Measurements from ENCODE around the gene AXDND1.
"Not testable (repeated sequence)": the region's sequence is repeated elsewhere in the genome, so short reads cannot be mapped to it uniquely, and the experiment has no call there.

Gene AXDND1

DNA sequence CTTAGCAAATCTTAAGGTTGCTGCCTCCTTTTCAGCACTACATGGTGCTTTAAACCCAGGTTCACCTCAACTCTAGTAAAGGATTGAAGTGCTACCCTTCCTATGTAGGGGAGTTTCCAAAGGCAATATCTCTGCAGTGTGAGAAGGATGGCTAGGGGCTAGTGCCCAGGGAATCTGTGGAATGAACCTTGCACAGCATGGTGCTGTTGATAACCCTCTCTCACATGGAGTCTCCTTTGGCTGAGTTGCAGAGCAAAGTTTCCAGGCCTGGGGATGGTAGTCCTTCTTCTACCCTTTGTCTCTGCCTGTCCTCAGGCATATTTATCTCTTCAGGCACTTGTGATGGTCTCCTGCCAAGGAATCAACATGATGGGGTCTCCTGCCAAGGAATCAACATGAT, 59.4 kb downstream of the AXDND1 start:
- Histone ChIP-seq H3K18ac (ENCODE audit: low read length) (no peak overlapping the region), H4K91ac (ENCODE audit: low read depth, low read length, poor library complexity) (no peak overlapping the region), H2AFZ (ENCODE audit: low read length) (no peak overlapping the region), H3K4me3 (ENCODE audit: low read length in 2 of 2) (no peak overlapping the region), H2BK5ac (ENCODE audit: low read length) (no peak overlapping the region), H3K9ac (ENCODE audit: low read depth, low read length, poor library complexity) (no peak overlapping the region), H3K4me2 (ENCODE audit: insufficient read depth, low read length, poor library complexity, severe bottlenecking) (no peak overlapping the region), H3K36me3 (replicated peaks in 1 of 2; ENCODE audit: control insufficient read depth in 2 of 2, insufficient read depth in 2 of 2, low read length in 2 of 2) (no peaks in the 10 kb centered on the region), H2BK12ac (ENCODE audit: low read length) (no peak overlapping the region), H2BK120ac (ENCODE audit: low read depth, low read length) (no peak overlapping the region), H4K8ac (ENCODE audit: low read depth, low read length) (no peak overlapping the region), H3K14ac (ENCODE audit: low read length) (no peak overlapping the region), H3K27ac (replicated peaks; ENCODE audit: low read length) (no peak overlapping the region), H3K23ac (ENCODE audit: low read depth, low read length, poor library complexity) (no peak overlapping the region), H3K4ac (ENCODE audit: low read length) (no peak overlapping the region), H2AK5ac (ENCODE audit: low read depth, low read length) (no peak overlapping the region), H3K9me3 (replicated peaks in 1 of 2; ENCODE audit: control insufficient read depth in 2 of 2, insufficient read depth in 1 of 2, low read depth in 1 of 2, low read length in 2 of 2) (peaks cover 0 to 4% of the 10 kb centered on the region in 2 donors), H2BK15ac (ENCODE audit: low read length) (no peak overlapping the region), H3K79me1 (ENCODE audit: low read depth, low read length) (no peaks in the 10 kb centered on the region), H3K4me1 (ENCODE audit: control insufficient read depth in 2 of 2, insufficient read depth in 1 of 2, low read depth in 1 of 2, low read length in 2 of 2) (no peaks in the 10 kb centered on the region), H3K27me3 (ENCODE audit: control insufficient read depth in 3 of 3, insufficient read depth in 3 of 3, low read depth in 1 of 3, low read length in 3 of 3) (no peaks in the 10 kb centered on the region)
- no peak for DNase-seq (ENCODE audit: low spot score)

DNA sequence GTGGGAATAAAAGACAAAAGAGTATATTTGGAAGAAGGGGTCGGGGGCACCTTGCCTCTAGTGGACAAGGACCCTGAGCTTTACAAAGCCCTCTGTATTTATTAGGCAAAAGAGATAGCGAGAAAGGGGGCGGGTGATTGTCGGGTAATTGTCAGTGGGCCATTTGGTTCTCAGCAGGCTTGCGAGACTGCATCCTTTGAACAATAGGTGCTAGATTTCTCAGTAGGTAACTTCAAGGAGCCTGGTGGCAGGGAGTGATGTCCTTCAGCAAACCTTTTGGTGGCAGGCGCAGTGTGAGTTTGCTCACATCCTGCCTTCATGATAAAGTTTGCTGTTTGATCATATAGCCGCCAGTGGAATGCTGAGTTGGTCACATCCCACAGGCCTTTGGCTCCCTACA, 71.4 kb downstream of the AXDND1 start:
- Histone ChIP-seq H3K9me3 (replicated peaks in 1 of 2; ENCODE audit: control insufficient read depth in 2 of 2, insufficient read depth in 1 of 2, low read depth in 1 of 2, low read length in 2 of 2) (no peaks in the 10 kb centered on the region), H3K14ac (ENCODE audit: low read length) (no peak overlapping the region), H3K18ac (ENCODE audit: low read length) (no peak overlapping the region), H4K8ac (ENCODE audit: low read depth, low read length) (no peak overlapping the region), H3K27me3 (ENCODE audit: control insufficient read depth in 3 of 3, insufficient read depth in 3 of 3, low read depth in 1 of 3, low read length in 3 of 3) (no peaks in the 10 kb centered on the region), H2AK5ac (ENCODE audit: low read depth, low read length) (no peak overlapping the region), H2AFZ (ENCODE audit: low read length) (no peak overlapping the region), H3K4ac (ENCODE audit: low read length) (no peak overlapping the region), H3K36me3 (replicated peaks in 1 of 2; ENCODE audit: control insufficient read depth in 2 of 2, insufficient read depth in 2 of 2, low read length in 2 of 2) (no peaks in the 10 kb centered on the region), H3K79me1 (ENCODE audit: low read depth, low read length) (no peaks in the 10 kb centered on the region), H2BK15ac (ENCODE audit: low read length) (no peak overlapping the region), H4K91ac (ENCODE audit: low read depth, low read length, poor library complexity) (no peak overlapping the region), H2BK120ac (ENCODE audit: low read depth, low read length) (no peak overlapping the region), H3K23ac (ENCODE audit: low read depth, low read length, poor library complexity) (no peak overlapping the region), H2BK5ac (ENCODE audit: low read length) (no peak overlapping the region), H3K4me1 (ENCODE audit: control insufficient read depth in 2 of 2, insufficient read depth in 1 of 2, low read depth in 1 of 2, low read length in 2 of 2) (no peaks in the 10 kb centered on the region), H3K4me3 (ENCODE audit: low read length in 2 of 2) (no peak overlapping the region), H3K4me2 (ENCODE audit: insufficient read depth, low read length, poor library complexity, severe bottlenecking) (no peak overlapping the region), H3K9ac (ENCODE audit: low read depth, low read length, poor library complexity) (no peak overlapping the region), H3K27ac (replicated peaks; ENCODE audit: low read length) (no peak overlapping the region), H2BK12ac (ENCODE audit: low read length) (no peak overlapping the region)
- DNase-seq (ENCODE audit: low spot score), result no peak
- WGBS, 2 donors (ENCODE audit: extremely low coverage in 2 of 2, insufficient read length in 2 of 2, insufficient replicate concordance in 1 of 2), result no CpG with 5 or more reads among the region's 7 CpGs

DNA sequence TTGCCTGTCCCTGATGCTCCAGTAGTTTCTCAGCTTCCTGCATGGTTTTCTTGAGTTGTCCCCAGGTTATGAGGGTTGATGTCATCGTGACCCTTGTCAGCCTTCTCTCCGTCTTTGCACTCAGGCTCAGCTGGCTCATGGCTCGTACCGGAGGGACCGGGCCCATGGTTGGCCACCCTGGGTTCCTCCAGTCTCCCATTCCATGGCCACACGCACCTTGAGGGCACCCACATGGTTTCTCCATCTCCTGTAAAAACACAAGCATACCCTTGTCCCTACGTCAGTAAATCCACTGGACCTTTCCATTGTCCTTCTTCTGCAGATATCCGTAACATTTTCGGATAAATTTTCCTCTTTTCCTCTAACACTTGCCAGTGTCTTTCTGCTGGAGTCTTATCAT, 73.9 kb downstream of the AXDND1 start:
- not testable (repeated sequence) for H3K4ac ChIP-seq (ENCODE audit: low read length); H3K4me2 ChIP-seq (ENCODE audit: insufficient read depth, low read length, poor library complexity, severe bottlenecking); H2BK5ac ChIP-seq (ENCODE audit: low read length); H3K79me1 ChIP-seq (ENCODE audit: low read depth, low read length); H3K18ac ChIP-seq (ENCODE audit: low read length); H3K14ac ChIP-seq (ENCODE audit: low read length); H3K9ac ChIP-seq (ENCODE audit: low read depth, low read length, poor library complexity); H3K4me3 ChIP-seq (ENCODE audit: low read length in 2 of 2); H3K36me3 ChIP-seq (replicated peaks in 1 of 2; ENCODE audit: control insufficient read depth in 2 of 2, insufficient read depth in 2 of 2, low read length in 2 of 2); H3K23ac ChIP-seq (ENCODE audit: low read depth, low read length, poor library complexity); H3K4me1 ChIP-seq (ENCODE audit: control insufficient read depth in 2 of 2, insufficient read depth in 1 of 2, low read depth in 1 of 2, low read length in 2 of 2); H3K27ac ChIP-seq (replicated peaks; ENCODE audit: low read length); H3K27me3 ChIP-seq (ENCODE audit: control insufficient read depth in 3 of 3, insufficient read depth in 3 of 3, low read depth in 1 of 3, low read length in 3 of 3); H4K8ac ChIP-seq (ENCODE audit: low read depth, low read length); H2AFZ ChIP-seq (ENCODE audit: low read length); H2AK5ac ChIP-seq (ENCODE audit: low read depth, low read length); DNase-seq (ENCODE audit: low spot score); H3K9me3 ChIP-seq (replicated peaks in 1 of 2; ENCODE audit: control insufficient read depth in 2 of 2, insufficient read depth in 1 of 2, low read depth in 1 of 2, low read length in 2 of 2); H2BK12ac ChIP-seq (ENCODE audit: low read length); H2BK15ac ChIP-seq (ENCODE audit: low read length); H2BK120ac ChIP-seq (ENCODE audit: low read depth, low read length); H4K91ac ChIP-seq (ENCODE audit: low read depth, low read length, poor library complexity)
- no CpG with 5 or more reads among the region's 9 CpGs for WGBS, 2 donors (ENCODE audit: extremely low coverage in 2 of 2, insufficient read length in 2 of 2, insufficient replicate concordance in 1 of 2)

DNA sequence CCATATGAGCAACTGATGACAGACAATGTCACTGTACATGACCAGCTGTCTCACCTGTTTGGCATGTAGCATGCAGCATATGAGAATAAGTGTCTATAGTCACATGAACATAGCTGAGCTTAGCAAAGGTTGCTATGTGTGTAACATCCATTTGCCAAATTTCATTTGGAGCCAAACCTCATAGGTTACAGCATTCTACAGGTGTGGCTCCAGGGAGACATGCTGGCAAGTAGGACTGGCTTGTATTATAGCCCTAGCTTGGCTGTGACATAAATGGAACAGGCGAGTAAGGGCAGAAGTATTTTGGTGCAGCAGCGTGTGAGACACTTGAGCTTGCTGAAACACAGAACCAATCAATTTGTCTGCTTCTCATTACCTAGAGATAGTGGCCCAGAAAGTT, 74.5 kb downstream of the AXDND1 start:
- WGBS, 2 donors (ENCODE audit: extremely low coverage in 2 of 2, insufficient read length in 2 of 2, insufficient replicate concordance in 1 of 2), result no CpG with 5 or more reads among the region's 2 CpGs
- H2AFZ ChIP-seq (ENCODE audit: low read length), result not testable (repeated sequence)

More for the DNA sequence above, 74.5 kb downstream of the AXDND1 start:
- H3K9ac ChIP-seq (ENCODE audit: low read depth, low read length, poor library complexity); H3K4me1 ChIP-seq (ENCODE audit: control insufficient read depth in 2 of 2, insufficient read depth in 1 of 2, low read depth in 1 of 2, low read length in 2 of 2); H2BK12ac ChIP-seq (ENCODE audit: low read length); H3K23ac ChIP-seq (ENCODE audit: low read depth, low read length, poor library complexity); H3K79me1 ChIP-seq (ENCODE audit: low read depth, low read length); H2BK5ac ChIP-seq (ENCODE audit: low read length); H3K27me3 ChIP-seq (ENCODE audit: control insufficient read depth in 3 of 3, insufficient read depth in 3 of 3, low read depth in 1 of 3, low read length in 3 of 3); H3K18ac ChIP-seq (ENCODE audit: low read length); H2BK15ac ChIP-seq (ENCODE audit: low read length); H3K27ac ChIP-seq (replicated peaks; ENCODE audit: low read length); H3K4ac ChIP-seq (ENCODE audit: low read length); H3K4me2 ChIP-seq (ENCODE audit: insufficient read depth, low read length, poor library complexity, severe bottlenecking); H3K36me3 ChIP-seq (replicated peaks in 1 of 2; ENCODE audit: control insufficient read depth in 2 of 2, insufficient read depth in 2 of 2, low read length in 2 of 2); H2BK120ac ChIP-seq (ENCODE audit: low read depth, low read length); H3K4me3 ChIP-seq (ENCODE audit: low read length in 2 of 2); H3K14ac ChIP-seq (ENCODE audit: low read length); DNase-seq (ENCODE audit: low spot score); H4K8ac ChIP-seq (ENCODE audit: low read depth, low read length); H2AK5ac ChIP-seq (ENCODE audit: low read depth, low read length); H3K9me3 ChIP-seq (replicated peaks in 1 of 2; ENCODE audit: control insufficient read depth in 2 of 2, insufficient read depth in 1 of 2, low read depth in 1 of 2, low read length in 2 of 2); H4K91ac ChIP-seq (ENCODE audit: low read depth, low read length, poor library complexity): not testable (repeated sequence)

All from neuronal stem cell (in vitro differentiated cells).